Stomach (tissue), 9 donors: ENCODE measurements around the gene IVD. TPM values are rescaled to one million over a fixed set of nuclear protein-coding genes. Genes with fewer than 3 reads are reported as not detected.

Source experiments
- DNase-seq, 2 donors: peaks; one replicate each; pipeline versions ENCODE4 v3.0.0 to v3.0.0-alpha.2; 2013 to 2019
- H3K27ac ChIP-seq, 5 donors: fragments of 200-600 bp in 4 of 5; sonication (generic) in 4 of 5; one replicate each; pipeline ENCODE4 v1.5.1; 2013 to 2019; ENCODE audit warnings: mild to moderate bottlenecking in 1 of 5, moderate library complexity in 1 of 5
- H3K27me3 ChIP-seq, 3 donors: fragments of 200-600 bp; sonication (generic); one replicate each; pipeline ENCODE4 v1.5.1; 2017 to 2019; ENCODE audit warnings: mixed run types in 1 of 3
- H3K36me3 ChIP-seq, 4 donors: fragments of 200-600 bp; sonication (generic); 1 replicate in 3 of 4; 2 replicates in 1 of 4; pipeline ENCODE4 v1.5.1; 2016 to 2019
- H3K4me1 ChIP-seq, 4 donors: fragments of 200-600 bp; sonication (generic); one replicate each; pipeline ENCODE4 v1.5.1; 2016 to 2019
- H3K4me3 ChIP-seq, 4 donors: fragments of 200-600 bp; sonication (generic) in 3 of 4; one replicate each; pipeline ENCODE4 v1.5.1; 2016 to 2019; ENCODE audit warnings: mild to moderate bottlenecking in 1 of 4
- H3K9me3 ChIP-seq, 4 donors: fragments of 200-600 bp; sonication (generic); one replicate each; pipeline ENCODE4 v1.5.1; 2016 to 2019
- EP300 ChIP-seq: sonication (generic); formaldehyde crosslinking; IDR thresholded peaks from one replicate; pipeline ENCODE4 v1.6.1; 2017; ENCODE audit warnings: antibody characterized with exemption
- POLR2A ChIP-seq, 4 donors: fragments of 450-650 bp; IDR thresholded peaks; one replicate each; pipeline ENCODE4 v1.6.1; 2016; ENCODE audit warnings: antibody characterized with exemption in 4 of 4, control low read depth in 2 of 4, mild to moderate bottlenecking in 1 of 4, moderate library complexity in 1 of 4
- POLR2AphosphoS5 ChIP-seq, 3 donors: sonication (generic); formaldehyde crosslinking; IDR thresholded peaks; one replicate each; pipeline ENCODE4 v1.6.1; 2016; ENCODE audit warnings: antibody characterized with exemption in 3 of 3
- WGBS, 5 donors: extraction: QIAGEN DNeasy Blood & Tissue Kit in 3 of 5; methylation state at CpG; one replicate each; pipeline versions ENCODE4 v1.1.5 to v1.1.7; 2013 to 2018; 5-methylcytosine and 5-hydroxymethylcytosine counted together
- intact Hi-C: fragments of 100-400 bp; cut with DNase I; formaldehyde crosslinking; loops from one replicate; pipeline ENCODE4 v1.15.1; 2023; ENCODE audit warnings: low total_unique reads
- polyA plus RNA-seq, 3 donors: library from polyadenylated mRNA; stranded (reverse); fragments of 200-250 nt; gene quantifications; one replicate each; pipeline ENCODE4 v1.2.3, GENCODE V29; 2013
- total RNA-seq, 5 donors: library from RNA; depleted of rRNA; stranded (reverse); fragments of >200 nt; gene quantifications; one replicate each; pipeline versions ENCODE4 v1.1.0 to v1.2.3, GENCODE V29; 2014 to 2016
- TF ChIP-seq, protein P1 (sequence below), 7 experiments: fragments of 450-650 bp in 4 of 7; fragments of 200-600 bp in 3 of 7; sonication (generic) in 3 of 7; IDR thresholded peaks; one replicate each; pipeline ENCODE4 v1.5.1; 2016 to 2019; ENCODE audit warnings: antibody characterized with exemption in 7 of 7, control low read depth in 2 of 7, mild to moderate bottlenecking in 1 of 7
- donor health status: healthy with polysubstance abuse.
- donor health status: Bipolar disorder and iron deficiency.
- donor health status: healthy.

IVD gene
- total and polyA plus RNA-seq, 8 donors = 26.7 to 78.1 (median 45.3) TPM

DNA sequence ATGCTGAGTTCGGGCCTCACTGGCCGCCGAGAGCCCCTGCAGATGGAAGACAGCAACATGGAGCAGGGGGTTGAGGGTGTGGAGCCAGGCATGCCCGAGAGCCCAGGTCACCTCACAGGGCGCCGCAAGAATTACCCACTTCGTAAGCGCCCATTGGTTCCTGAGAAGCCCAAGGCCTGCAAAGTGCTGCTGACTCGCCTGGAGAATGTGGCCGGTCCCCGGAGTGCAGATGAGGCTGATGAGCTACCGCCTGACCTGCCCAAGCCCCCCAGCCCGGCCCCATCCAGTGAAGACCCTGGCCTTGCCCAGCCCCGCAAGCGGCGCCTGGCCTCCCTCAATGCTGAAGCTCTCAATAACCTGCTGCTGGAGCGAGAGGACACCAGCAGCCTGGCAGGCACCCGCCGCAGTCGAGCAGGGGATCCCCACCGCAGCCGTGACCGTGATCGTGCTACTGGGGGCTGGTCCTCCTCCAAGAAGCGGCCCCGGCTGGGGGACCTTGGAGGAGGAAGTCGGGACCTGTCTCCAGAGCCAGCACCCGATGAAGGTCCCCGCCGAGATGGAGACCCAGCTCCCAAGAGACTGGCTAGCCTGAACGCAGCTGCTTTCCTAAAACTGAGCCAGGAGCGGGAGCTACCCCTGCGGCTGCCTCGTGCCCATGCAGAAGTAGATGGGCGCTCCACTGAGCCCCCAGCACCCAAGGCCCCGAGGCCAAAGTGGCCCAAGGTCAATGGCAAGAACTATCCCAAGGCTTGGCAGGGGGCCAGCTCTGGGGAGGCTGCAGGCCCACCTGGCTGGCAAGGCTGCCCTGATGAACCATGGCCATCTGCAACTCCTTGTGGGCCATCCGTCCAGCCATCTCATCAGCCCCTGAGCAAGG is 53.1 kb downstream of the IVD start:
- no peak for DNase-seq
- Histone ChIP-seq H3K27ac (no peak overlapping the region), H3K36me3 (peaks cover 26 to 56% (median 54%) of the 10 kb centered on the region in 4 donors), H3K4me1 (peaks cover 25 to 34% (median 33%) of the 10 kb centered on the region in 4 donors), H3K27me3 (no peaks in the 10 kb centered on the region), H3K9me3 (no peaks in the 10 kb centered on the region), H3K4me3 (no peak overlapping the region)
- intact Hi-C loops = no loop called here
- TF ChIP-seq, protein P1, sequence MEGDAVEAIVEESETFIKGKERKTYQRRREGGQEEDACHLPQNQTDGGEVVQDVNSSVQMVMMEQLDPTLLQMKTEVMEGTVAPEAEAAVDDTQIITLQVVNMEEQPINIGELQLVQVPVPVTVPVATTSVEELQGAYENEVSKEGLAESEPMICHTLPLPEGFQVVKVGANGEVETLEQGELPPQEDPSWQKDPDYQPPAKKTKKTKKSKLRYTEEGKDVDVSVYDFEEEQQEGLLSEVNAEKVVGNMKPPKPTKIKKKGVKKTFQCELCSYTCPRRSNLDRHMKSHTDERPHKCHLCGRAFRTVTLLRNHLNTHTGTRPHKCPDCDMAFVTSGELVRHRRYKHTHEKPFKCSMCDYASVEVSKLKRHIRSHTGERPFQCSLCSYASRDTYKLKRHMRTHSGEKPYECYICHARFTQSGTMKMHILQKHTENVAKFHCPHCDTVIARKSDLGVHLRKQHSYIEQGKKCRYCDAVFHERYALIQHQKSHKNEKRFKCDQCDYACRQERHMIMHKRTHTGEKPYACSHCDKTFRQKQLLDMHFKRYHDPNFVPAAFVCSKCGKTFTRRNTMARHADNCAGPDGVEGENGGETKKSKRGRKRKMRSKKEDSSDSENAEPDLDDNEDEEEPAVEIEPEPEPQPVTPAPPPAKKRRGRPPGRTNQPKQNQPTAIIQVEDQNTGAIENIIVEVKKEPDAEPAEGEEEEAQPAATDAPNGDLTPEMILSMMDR (IDR thresholded peaks at IDR 0.05) = no peak
- TF ChIP-seq EP300 (no peak), POLR2AphosphoS5 (IDR thresholded peaks at IDR 0.05) (no peak), POLR2A (IDR thresholded peaks at IDR 0.05) (no peak)
- WGBS, 5 donors = 94 to 97% (median 96%) methylated on average over 22 to 37 of the region's 37 CpGs

DNA sequence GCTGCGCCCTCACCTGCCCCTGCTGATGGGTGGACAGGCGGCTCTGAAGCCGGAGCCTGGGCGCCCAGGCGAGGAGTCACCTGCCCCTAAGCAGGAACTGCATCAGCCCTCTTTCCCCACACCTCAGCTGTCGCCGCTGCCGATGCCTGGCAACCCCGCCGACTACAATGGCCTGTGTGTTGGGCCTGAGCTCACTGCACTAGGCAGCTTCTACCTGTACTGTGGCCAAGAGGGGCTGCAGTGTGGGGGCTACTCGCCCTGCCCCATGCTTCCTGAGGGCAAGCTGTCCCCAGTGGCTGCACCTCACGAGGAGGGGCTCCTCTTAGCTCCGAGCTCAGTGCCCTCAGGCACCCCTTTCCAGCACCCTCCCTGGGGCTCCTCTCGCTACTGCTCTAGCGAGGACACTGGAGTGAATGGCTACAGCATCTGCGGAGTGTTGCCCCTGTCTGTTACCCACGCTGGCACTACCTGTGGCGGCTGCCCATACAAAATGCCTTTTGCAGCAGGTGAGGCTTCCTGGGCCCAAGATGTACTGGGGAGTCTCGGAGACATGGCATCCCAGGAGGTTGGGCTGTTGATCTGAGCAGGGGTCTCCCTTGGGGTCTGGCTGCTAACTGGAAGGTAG is 53.9 kb downstream of the IVD start:
- WGBS, 5 donors = 82 to 97% (median 97%) methylated on average over 9 to 19 of the region's 19 CpGs
- no peaks in the 10 kb centered on the region for H3K9me3 ChIP-seq
- DNase-seq = no peak
- H3K27ac ChIP-seq = no peak overlapping the region
- H3K36me3 ChIP-seq = peaks cover 34 to 64% (median 62%) of the 10 kb centered on the region in 4 donors
- H3K4me1 ChIP-seq = peaks cover 22 to 26% (median 25%) of the 10 kb centered on the region in 4 donors
- intact Hi-C loops = no loop called here
- no peaks in the 10 kb centered on the region for H3K27me3 ChIP-seq
- no peak for TF ChIP-seq POLR2A (IDR thresholded peaks at IDR 0.05)
- TF ChIP-seq, protein P1 (IDR thresholded peaks at IDR 0.05) = no peak
- no peak for TF ChIP-seq EP300
- TF ChIP-seq POLR2AphosphoS5 (IDR thresholded peaks at IDR 0.05) = no peak
- no peak overlapping the region for H3K4me3 ChIP-seq

DNA sequence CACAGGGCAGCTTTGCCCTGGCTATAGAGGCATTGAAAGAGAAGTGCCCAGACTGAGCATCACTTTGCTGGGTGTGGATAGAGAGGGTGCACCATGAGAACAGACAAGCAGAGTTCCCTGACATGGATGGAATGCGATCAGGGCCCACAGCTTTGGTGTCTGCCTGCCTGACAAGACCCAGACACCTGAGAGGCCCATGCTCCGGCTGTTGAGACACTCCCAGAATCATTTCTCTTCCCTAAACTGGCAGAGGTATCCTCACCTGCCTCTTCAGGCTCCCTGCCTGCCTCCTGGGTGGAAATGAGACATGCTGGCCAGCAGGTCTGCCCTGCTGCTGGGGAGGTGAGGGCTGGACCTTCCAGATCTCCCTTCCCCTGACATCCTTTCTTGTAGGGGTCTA is 54.8 kb downstream of the IVD start:
- intact Hi-C loops = no loop called here
- Histone ChIP-seq H3K4me3 (no peak overlapping the region), H3K36me3 (peaks cover 43 to 73% (median 71%) of the 10 kb centered on the region in 4 donors), H3K27ac (no peak overlapping the region), H3K27me3 (no peaks in the 10 kb centered on the region), H3K9me3 (no peaks in the 10 kb centered on the region), H3K4me1 (peaks cover 13 to 17% (median 16%) of the 10 kb centered on the region in 4 donors)
- DNase-seq = no peak
- TF ChIP-seq EP300 (no peak), POLR2A (IDR thresholded peaks at IDR 0.05) (no peak), POLR2AphosphoS5 (IDR thresholded peaks at IDR 0.05) (no peak)
- TF ChIP-seq, protein P1 (IDR thresholded peaks at IDR 0.05) = no peak
- 85 to 100% (median 94%) methylated on average over 2 of the region's 2 CpGs for WGBS, 5 donors

DNA sequence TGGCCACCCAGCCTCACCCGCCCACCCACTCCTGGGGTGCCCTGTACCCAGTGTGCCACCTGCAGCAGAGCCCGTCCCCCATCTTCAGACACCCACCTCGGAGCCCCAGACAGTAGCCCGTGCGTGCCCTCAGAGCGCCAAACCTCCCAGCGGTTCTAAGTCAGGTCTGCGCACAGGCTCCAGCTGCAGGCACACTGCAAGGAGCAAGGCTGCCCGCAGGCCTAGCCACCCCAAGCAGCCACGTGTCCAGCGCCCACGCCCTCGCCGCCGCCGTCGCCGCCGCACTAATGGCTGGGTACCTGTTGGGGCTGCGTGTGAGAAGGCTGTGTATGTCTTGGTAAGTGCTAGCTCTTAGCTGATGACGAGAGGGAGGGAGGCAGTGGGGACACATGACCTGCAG is 56.4 kb downstream of the IVD start:
- TF ChIP-seq, protein P1 (IDR thresholded peaks at IDR 0.05) = no peak
- no peak for TF ChIP-seq POLR2AphosphoS5 (IDR thresholded peaks at IDR 0.05)
- no peak for TF ChIP-seq POLR2A (IDR thresholded peaks at IDR 0.05)
- no peak for TF ChIP-seq EP300
- 94 to 96% (median 96%) methylated on average over 21 of the region's 21 CpGs for WGBS, 5 donors
- DNase-seq = no peak

More for the DNA sequence above, 56.4 kb downstream of the IVD start:
- Histone ChIP-seq H3K36me3 (peaks cover 50 to 88% (median 86%) of the 10 kb centered on the region in 4 donors), H3K27ac (no peak overlapping the region), H3K4me1 (peaks cover 5 to 12% (median 10%) of the 10 kb centered on the region in 4 donors), H3K9me3 (no peaks in the 10 kb centered on the region), H3K4me3 (no peak overlapping the region), H3K27me3 (no peaks in the 10 kb centered on the region)
- intact Hi-C loops = no loop called here
